IMR-90 (cell line): Measurements from ENCODE around the gene SLC44A4. TPM values are rescaled to one million over a fixed set of nuclear protein-coding genes. Genes with fewer than 3 reads are reported as not detected.

Source experiments
- ATAC-seq: fragments of 200-7000 bp; cut with Tn5 transposase; 2 replicates; pipeline ENCODE4 v1.9.1; 2020; ENCODE audit warnings: low read depth, mild to moderate bottlenecking, moderate library complexity
- BruUV-seq: library from RNA; stranded (reverse); fragments of 400-500 nt; replicated peaks from 2 replicates; lab custom pipeline; 2021; lab: Mats Ljungman, UMichigan
- CTCF ChIA-PET: fragments of 300-600 bp; formaldehyde crosslinking; extraction: SDS; loops from one replicate; lab custom pipeline; 2021; ENCODE audit warnings: antibody characterized with exemption; lab: Yijun Ruan, JAX
- POLR2A ChIA-PET: fragments of 300-600 bp; sonication (Branson Sonifier 250); formaldehyde crosslinking; loops from one replicate; lab custom pipeline; 2022; ENCODE audit warnings: antibody characterized with exemption; ENCODE audit not compliant: unreplicated experiment; lab: Charles Lee
- DNase-seq: peaks from one replicate; pipeline ENCODE4 v3.0.0; 2013
- H2AFZ ChIP-seq: replicated peaks from 2 replicates; pipeline ENCODE3; 2013; ENCODE audit warnings: low read length, mild to moderate bottlenecking; ENCODE audit not compliant: poor library complexity
- H2AK5ac ChIP-seq: 2 replicates; pipeline ENCODE4 v1.6.1; 2013; ENCODE audit warnings: low read depth, low read length, inconsistent platforms
- H2AK9ac ChIP-seq: replicated peaks from 2 replicates; pipeline ENCODE3; 2013; ENCODE audit warnings: mild to moderate bottlenecking, low read depth, low read length, moderate library complexity; ENCODE audit not compliant: poor library complexity
- H2BK120ac ChIP-seq: 2 replicates; pipeline ENCODE4 v1.6.1; 2013; ENCODE audit warnings: low read depth, low read length, inconsistent platforms
- H2BK15ac ChIP-seq: 3 replicates; pipeline ENCODE4 v1.6.1; 2013; ENCODE audit warnings: low read depth, low read length, inconsistent platforms
- H2BK20ac ChIP-seq: 2 replicates; pipeline ENCODE4 v1.6.1; 2013; ENCODE audit warnings: low read depth, mild to moderate bottlenecking, inconsistent platforms, low read length, moderate library complexity
- H2BK5ac ChIP-seq: 2 replicates; pipeline ENCODE4 v1.6.1; 2013; ENCODE audit warnings: mild to moderate bottlenecking, low read depth, low read length, inconsistent platforms; ENCODE audit not compliant: poor library complexity, severe bottlenecking
- H3K14ac ChIP-seq: replicated peaks from 2 replicates; pipeline ENCODE4 v1.6.1; 2013; ENCODE audit warnings: low read depth, low read length, inconsistent platforms
- H3K18ac ChIP-seq: 2 replicates; pipeline ENCODE4 v1.6.1; 2013; ENCODE audit warnings: low read depth, low read length, control low read depth
- H3K23ac ChIP-seq: 2 replicates; pipeline ENCODE4 v1.6.1; 2013; ENCODE audit warnings: low read depth, low read length, inconsistent platforms
- H3K27ac ChIP-seq: 2 replicates; pipeline ENCODE4 v1.5.1; 2013; ENCODE audit warnings: mild to moderate bottlenecking, control low read depth, low read length; ENCODE audit not compliant: insufficient read depth
- H3K27me3 ChIP-seq: 2 replicates; pipeline ENCODE4 v1.6.1; 2013; ENCODE audit warnings: low read length; ENCODE audit not compliant: control insufficient read depth, insufficient read depth
- H3K36me3 ChIP-seq: 2 replicates; pipeline ENCODE4 v1.6.1; 2013; ENCODE audit warnings: low read length, mixed read lengths; ENCODE audit not compliant: control insufficient read depth, insufficient read depth
- H3K4ac ChIP-seq: 2 replicates; pipeline ENCODE4 v1.6.1; 2013; ENCODE audit warnings: low read depth, low read length, inconsistent platforms
- H3K4me1 ChIP-seq: 2 replicates; pipeline ENCODE4 v1.6.1; 2013; ENCODE audit warnings: low read length, mixed read lengths; ENCODE audit not compliant: control insufficient read depth, insufficient read depth
- H3K4me2 ChIP-seq: 2 replicates; pipeline ENCODE4 v1.6.1; 2013; ENCODE audit warnings: low read depth, mild to moderate bottlenecking, control low read depth, low read length, moderate library complexity
- H3K4me3 ChIP-seq: 2 replicates; pipeline ENCODE4 v1.5.1; 2013; ENCODE audit warnings: low read depth, mild to moderate bottlenecking, control low read depth, low read length, moderate library complexity; ENCODE audit not compliant: insufficient read depth
- H3K56ac ChIP-seq: 2 replicates; pipeline ENCODE4 v1.6.1; 2013; ENCODE audit warnings: low read length, inconsistent platforms; ENCODE audit not compliant: insufficient read depth; ENCODE audit errors: extremely low read depth
- H3K79me1 ChIP-seq, 2 experiments: 2 replicates each; pipeline ENCODE4 v1.6.1; 2013; ENCODE audit warnings: low read length in 2 of 2, inconsistent platforms in 1 of 2, low read depth in 1 of 2
- H3K9ac ChIP-seq: 2 replicates; pipeline ENCODE4 v1.6.1; 2013; ENCODE audit warnings: low read depth, low read length, control low read depth
- H3K9me1 ChIP-seq: 2 replicates; pipeline ENCODE4 v1.6.1; 2013; ENCODE audit warnings: low read length, inconsistent platforms; ENCODE audit not compliant: insufficient read depth
- H3K9me3 ChIP-seq: 2 replicates; pipeline ENCODE4 v1.6.1; 2013; ENCODE audit warnings: low read length; ENCODE audit not compliant: control insufficient read depth, insufficient read depth
- H4K20me1 ChIP-seq: 2 replicates; pipeline ENCODE4 v1.6.1; 2013; ENCODE audit warnings: low read length, inconsistent platforms; ENCODE audit not compliant: insufficient read depth
- H4K5ac ChIP-seq: 2 replicates; pipeline ENCODE4 v1.6.1; 2013; ENCODE audit warnings: mild to moderate bottlenecking, low read depth, low read length, control low read depth
- H4K8ac ChIP-seq, 2 experiments: 2 replicates each; pipeline ENCODE4 v1.6.1; 2013; ENCODE audit warnings: low read depth in 2 of 2, low read length in 2 of 2, control low read depth in 1 of 2, inconsistent platforms in 1 of 2
- H4K91ac ChIP-seq: 2 replicates; pipeline ENCODE4 v1.6.1; 2013; ENCODE audit warnings: low read depth, low read length, inconsistent platforms; ENCODE audit not compliant: insufficient read depth
- BHLHE40 ChIP-seq: fragments of 150-350 bp; IDR thresholded peaks from 2 replicates; pipeline ENCODE4 v1.6.1; 2016; ENCODE audit warnings: mild to moderate bottlenecking, low read depth, low read length
- CEBPB ChIP-seq: IDR thresholded peaks from 2 replicates; pipeline ENCODE4 v1.6.1; 2012; ENCODE audit warnings: low read depth, low read length, improper control_type of control experiment
- CHD1 ChIP-seq: IDR thresholded peaks from 2 replicates; pipeline ENCODE4 v1.6.1; 2012; ENCODE audit warnings: low read depth, low read length, improper control_type of control experiment
- CTCF ChIP-seq: conservative IDR thresholded peaks from 2 replicates; pipeline ENCODE4 v1.5.1; 2012; ENCODE audit warnings: mild to moderate bottlenecking, low read depth, low read length, improper control_type of control experiment
- ELK1 ChIP-seq: fragments of 150-350 bp; IDR thresholded peaks from 2 replicates; pipeline ENCODE4 v1.6.1; 2016; ENCODE audit warnings: low read depth, mild to moderate bottlenecking, low read length, moderate library complexity, borderline replicate concordance
- FOS ChIP-seq: fragments of 150-350 bp; IDR thresholded peaks from 2 replicates; pipeline ENCODE4 v1.6.1; 2016; ENCODE audit warnings: low read depth, low read length
- MAFK ChIP-seq: IDR thresholded peaks from 2 replicates; pipeline ENCODE4 v1.6.1; 2012; ENCODE audit warnings: low read depth, low read length, improper control_type of control experiment
- MAZ ChIP-seq: IDR thresholded peaks from 2 replicates; pipeline ENCODE4 v1.6.1; 2012; ENCODE audit warnings: low read depth, mild to moderate bottlenecking, low read length, improper control_type of control experiment, moderate library complexity, borderline replicate concordance
- MXI1 ChIP-seq: IDR thresholded peaks from 2 replicates; pipeline ENCODE4 v1.6.1; 2012; ENCODE audit warnings: low read depth, mild to moderate bottlenecking, low read length, moderate library complexity, borderline replicate concordance
- NFE2L2 ChIP-seq: fragments of 150-350 bp; IDR thresholded peaks from 2 replicates; pipeline ENCODE4 v1.6.1; 2016; ENCODE audit warnings: low read depth, mild to moderate bottlenecking, low read length
- POLR2A ChIP-seq: IDR thresholded peaks from 2 replicates; pipeline ENCODE4 v1.6.1; 2012; ENCODE audit warnings: mild to moderate bottlenecking, low read depth, low read length
- RCOR1 ChIP-seq: IDR thresholded peaks from 2 replicates; pipeline ENCODE4 v1.6.1; 2012; ENCODE audit warnings: mild to moderate bottlenecking, low read length, improper control_type of control experiment; ENCODE audit not compliant: insufficient replicate concordance
- SMC3 ChIP-seq: fragments of 150-350 bp; IDR thresholded peaks from 2 replicates; pipeline ENCODE4 v1.6.1; 2016; ENCODE audit warnings: low read depth, mild to moderate bottlenecking, antibody characterized with exemption, low read length, moderate library complexity
- USF2 ChIP-seq: fragments of 150-350 bp; IDR thresholded peaks from 2 replicates; pipeline ENCODE4 v1.6.1; 2017; ENCODE audit warnings: mild to moderate bottlenecking, antibody characterized with exemption, low read length, low read depth
- WGBS, 2 experiments: methylation state at CpG; one replicate each; pipeline versions ENCODE4 v1.1.5 to v1.1.7; 2013; ENCODE audit warnings: missing lambda C conversion rate in 2 of 2; ENCODE audit not compliant: insufficient read length in 1 of 2; ENCODE audit errors: extremely low coverage in 2 of 2; 5-methylcytosine and 5-hydroxymethylcytosine counted together
- dilution Hi-C: fragments of 300-500 bp; cut with HindIII; formaldehyde crosslinking; loops from one replicate; pipeline ENCODE4 v1.14.3; 2018; ENCODE audit warnings: low sequenced_read_pairs; ENCODE audit not compliant: unreplicated experiment
- in situ Hi-C: fragments of 300-500 bp; cut with MboI; formaldehyde crosslinking; loops from 3 replicates; pipeline ENCODE4 v1.14.3; 2019; ENCODE audit warnings: low sequenced_read_pairs, inconsistent platforms, mixed read lengths
- intact Hi-C: fragments of 100-400 bp; cut with micrococcal nuclease; formaldehyde crosslinking; loops from 2 replicates; pipeline ENCODE4 v1.10.0; 2022
- polyA plus RNA-seq, 3 experiments: library from polyadenylated mRNA; depleted of rRNA; stranded (reverse); fragments of >200 nt; gene quantifications; 2 replicates each; pipeline ENCODE4 v1.2.3, GENCODE V29; 2012; ENCODE audit warnings: low replicate concordance in 1 of 3
- total RNA-seq: library from RNA; depleted of rRNA; stranded (reverse); fragments of >200 nt; gene quantifications from 2 replicates; pipeline ENCODE4 v1.2.3, GENCODE V29; 2012

Gene SLC44A4
- total and polyA plus RNA-seq, 2 of the 4 experiments (the other 2 are of a cell fraction): 0.14 to 0.36 TPM

- Histone ChIP-seq H4K5ac (peak overlapping the region; percentile 53), H3K9ac (peak overlapping the region; percentile 54; the same call in 1 of the 2 replicates), H2BK15ac (no peak overlapping the region), H2BK120ac (peak overlapping the region; percentile 5; the same call in 1 of the 2 replicates), H4K8ac (peak overlapping the region; percentile 82 to 85; a peak in 3 of 4 replicates), H2BK20ac (0 out of 2 replicates have a peak overlapping the region, but pooled peaks have one; percentile 37), H4K91ac (peak overlapping the region; percentile 66; the same call in 1 of the 2 replicates), H3K4ac (peak overlapping the region; percentile 53), H3K36me3 (peaks cover 5% of the 10 kb centered on the region; the same call in 1 of the 2 replicates), H3K4me2 (peak overlapping the region; percentile 79), H3K79me1 (peaks cover 20 to 46% of the 10 kb centered on the region in 2 experiments; a peak in 3 of 4 replicates), H2AK5ac (peak overlapping the region; percentile 86), H3K9me3 (no peaks in the 10 kb centered on the region), H2BK5ac (peak overlapping the region; percentile 58), H3K4me1 (peaks cover 12% of the 10 kb centered on the region), H3K4me3 (peak overlapping the region; percentile 58), H3K18ac (peak overlapping the region; percentile 17; the same call in 1 of the 2 replicates), H2AFZ (peak overlapping the region; percentile 90), H3K27me3 (no peaks in the 10 kb centered on the region), H3K27ac (peak overlapping the region; percentile 64), H4K20me1 (peaks cover 7% of the 10 kb centered on the region), H2AK9ac (peak overlapping the region; percentile 75), H3K56ac (0 out of 2 replicates have a peak overlapping the region, but pooled peaks have one; percentile 2), H3K9me1 (peaks cover 5% of the 10 kb centered on the region; the same call in 1 of the 2 replicates), H3K23ac (peak overlapping the region; percentile 38; the same call in 1 of the 2 replicates), H3K14ac (peak overlapping the region; percentile 24; the same call in 1 of the 2 replicates)
- in situ Hi-C loops: no loop called here
- ChIA-PET POLR2A (interaction anchor here (0.6 to 1.3 kb wide), 3 partner anchors 71 to 493 kb away, joined by 3 to 7 read pairs (median 3); no protein-coding TSS in a partner anchor), CTCF (no interaction called here)
- intact Hi-C loops: loop anchor here (5.0 kb wide), 1 partner anchor 251 kb away; the partner anchor contains the start of genes PPT2 and PRRT1
- 28% methylated on average over 27 of the region's 29 CpGs; no CpG with 5 or more reads in 1 of the 2 experiments for WGBS, 2 experiments
- dilution Hi-C loops: no loop called here
- BruUV-seq: no TSS peak
- DNase-seq (no peak), ATAC-seq (no peak)
- TF ChIP-seq SMC3 (no peak), MAZ (no peak), MAFK (no peak), CHD1 (no peak), MXI1 (no peak), POLR2A (no peak), ELK1 (no peak), CTCF (no peak), CEBPB (no peak), RCOR1 (no peak), FOS (no peak), NFE2L2 (no peak), USF2 (no peak), BHLHE40 (no peak)
These were observed 22.2 kb upstream of the SLC44A4 start for GRCh38 chr6:31900917-31901414.
